ENCODE results near the gene KLHDC8A. TPM values are rescaled to one million over a fixed set of nuclear protein-coding genes. Genes with fewer than 3 reads are reported as not detected.

The KLHDC8A gene
- total and polyA plus RNA-seq, 2 of the 13 experiments (the other 11 are each of a cell fraction or from before 2014, with no cell fraction given), result not detected

GRCh38 chr1:205293350-205294074, 63.2 kb downstream of the KLHDC8A start (continued):
- TF ChIP-seq ZNF574 (CRISPR knock-in tag; IDR thresholded peaks at IDR 0.05) (0 out of 2 replicates have a peak, but pooled peaks have one; percentile 13), ATF3 (CRISPR knock-in tag; IDR thresholded peaks at IDR 0.05) (no peak), ZBTB34 (CRISPR knock-in tag; IDR thresholded peaks at IDR 0.05) (no peak), RCOR2 (CRISPR knock-in tag; IDR thresholded peaks at IDR 0.05) (no peak), NFAT5 (CRISPR knock-in tag; IDR thresholded peaks at IDR 0.05) (peak; percentile 28; the same call in 1 of the 2 replicates), MAZ (IDR thresholded peaks at IDR 0.05; ENCODE audit: borderline replicate concordance, low read depth, low read length) (no peak), MAZ (CRISPR knock-in tag; IDR thresholded peaks at IDR 0.05; ENCODE audit: low read depth) (no peak; the same call in 1 of the 2 replicates), ZNF138 (CRISPR knock-in tag; IDR thresholded peaks at IDR 0.05; ENCODE audit: low read depth) (no peak), SNAPC4 (CRISPR knock-in tag; IDR thresholded peaks at IDR 0.05) (no peak), GTF2F1 (IDR thresholded peaks at IDR 0.05; ENCODE audit: low read length) (no peak), TCF7L2 (IDR thresholded peaks at IDR 0.05; ENCODE audit: low read depth, low read length) (no peak), EEA1 (CRISPR knock-in tag; IDR thresholded peaks at IDR 0.05; ENCODE audit: borderline replicate concordance) (no peak), ZFP37 (CRISPR knock-in tag; IDR thresholded peaks at IDR 0.05; ENCODE audit: borderline replicate concordance) (no peak), HOXA5 (CRISPR knock-in tag; IDR thresholded peaks at IDR 0.05) (peak; percentile 39; the same call in 1 of the 2 replicates)

All from HepG2 (cell line).